GM10248 (cell line): ENCODE measurements around the gene H2AZ2.

ENCODE experiments used
- CTCF ChIA-PET: fragments of 300-600 bp; sonication (Branson Sonifier 250); formaldehyde crosslinking; extraction: SDS; loops from one replicate; lab custom pipeline; 2021; ENCODE audit warnings: antibody characterized with exemption; lab: Yijun Ruan, JAX
- POLR2A ChIA-PET: fragments of 350-650 bp; sonication (Branson Sonifier 250); formaldehyde crosslinking; extraction: SDS; loops from one replicate; lab custom pipeline; 2020; ENCODE audit warnings: antibody characterized with exemption; lab: Yijun Ruan, JAX
- DNase-seq: peaks from one replicate; pipeline ENCODE4 v3.0.0; 2012; ENCODE audit errors: extremely low spot score
- CTCF ChIP-seq: IDR thresholded peaks from 2 replicates; pipeline ENCODE4 v1.5.1; 2012; ENCODE audit warnings: mild to moderate bottlenecking, low read depth; ENCODE audit errors: extremely low read depth, missing control alignments, control extremely low read depth

The H2AZ2 gene

DNA sequence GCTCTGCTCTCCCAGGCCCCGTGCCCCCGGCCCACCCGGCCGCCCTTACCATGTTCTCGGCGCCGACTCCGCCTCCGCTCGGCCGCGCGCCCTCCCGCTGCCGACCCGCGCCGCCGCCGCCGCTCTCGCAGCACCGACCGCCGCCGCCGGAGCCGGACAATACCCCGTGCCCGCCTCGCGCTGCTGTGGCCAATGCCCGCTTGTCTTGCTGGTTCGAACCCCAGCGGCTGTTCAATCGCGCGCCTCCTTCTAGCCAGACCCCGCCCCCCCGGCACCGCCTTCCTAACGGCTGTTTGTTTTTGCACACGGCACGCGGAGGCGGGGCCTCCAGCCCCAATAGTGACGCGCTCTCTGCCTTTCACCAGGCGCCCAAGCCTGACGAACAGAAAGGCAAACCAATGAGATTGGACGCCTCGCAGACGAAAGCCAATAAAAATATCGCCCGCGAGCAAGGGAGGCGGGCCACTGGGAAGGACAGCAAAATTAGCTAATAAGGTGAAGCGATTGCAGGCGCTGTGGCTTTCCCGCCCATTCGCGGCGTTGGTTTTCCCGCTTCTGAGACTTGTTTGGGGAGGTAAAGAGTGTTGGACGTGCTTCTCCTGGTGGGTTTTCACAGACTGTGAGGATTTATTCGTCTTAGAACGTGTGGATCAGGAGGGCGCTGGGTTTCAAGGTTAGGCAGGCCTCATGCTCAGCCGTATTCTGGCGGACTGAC is at the start of gene H2AZ2:
H2AZ2 (minus strand) TSS at position 168 of the 715 bp plus-strand sequence; CDS start at position 52, 116 bp downstream.
- POLR2A ChIA-PET = interaction anchor here (0.6 to 1.2 kb wide), 7 partner anchors 10 to 746 kb away, joined by 3 to 5 read pairs (median 3); partner anchors contain the start of genes DDX56 and PURB
- CTCF ChIA-PET = interaction anchor here (0.7 to 14.8 kb wide), 36 partner anchors 10 to 288 kb away, joined by 3 to 158 read pairs (median 4); partner anchors contain the start of genes DDX56, PURB and TMED4
- peak; percentile 98 for DNase-seq
- no peak for TF ChIP-seq CTCF

DNA sequence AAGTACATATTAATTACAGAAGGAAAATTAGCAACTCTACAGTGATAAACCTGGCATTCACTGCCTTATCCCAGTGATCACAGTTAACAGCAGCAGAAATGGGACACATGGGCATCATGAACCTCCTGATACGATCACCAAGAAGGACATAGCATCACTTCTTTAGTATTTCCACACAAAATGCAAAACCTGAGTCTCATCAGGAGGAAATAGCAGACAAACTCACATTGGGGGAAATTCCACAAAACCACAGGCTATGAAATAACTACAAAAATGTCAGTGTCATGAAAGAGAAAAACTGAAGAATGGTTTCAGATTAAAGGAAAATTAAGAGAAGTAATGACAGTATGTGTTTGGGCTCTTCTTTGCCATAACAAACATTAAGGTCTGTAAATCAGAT is 49.4 kb upstream of the H2AZ2 start:
- ChIA-PET CTCF (no interaction called here), POLR2A (no interaction called here)
- no peak for DNase-seq
- TF ChIP-seq CTCF = no peak

DNA sequence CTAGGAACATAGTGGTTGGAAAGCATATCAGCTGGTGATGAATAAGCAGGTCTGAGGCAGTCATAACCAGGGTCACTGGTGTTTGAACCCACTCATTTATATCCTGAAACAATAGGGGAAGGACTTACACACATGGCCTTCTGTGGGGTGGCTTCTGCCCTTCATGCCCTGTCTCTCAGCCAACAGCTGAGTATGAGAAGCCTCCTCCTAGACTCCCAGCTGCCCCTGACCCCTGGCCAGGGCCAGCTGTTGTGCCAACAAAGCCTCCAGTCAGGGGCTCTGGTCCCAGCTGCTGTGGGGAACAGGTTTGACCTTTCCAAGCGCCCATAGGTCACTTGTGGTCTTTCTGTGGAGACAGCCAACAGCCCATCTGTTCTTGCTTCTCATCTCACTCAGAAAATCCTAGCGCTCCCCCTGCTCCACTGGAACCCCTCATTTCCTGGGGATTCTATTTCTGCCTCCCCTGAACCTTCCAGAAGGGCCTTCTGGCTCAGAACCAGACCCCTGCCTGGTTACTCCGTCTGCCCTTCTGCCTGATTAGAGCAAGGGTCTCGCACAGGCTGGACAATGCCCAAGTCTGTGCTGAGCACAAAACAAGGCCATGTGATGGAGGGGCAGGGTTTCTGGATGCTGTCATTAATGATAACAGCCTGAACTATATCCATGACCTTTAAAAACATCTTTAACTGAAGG is 47.1 kb upstream of the H2AZ2 start:
- no peak for DNase-seq
- CTCF ChIA-PET = interaction anchor here (0.7 to 1.3 kb wide), 3 partner anchors 9 to 38 kb away, joined by 3 to 6 read pairs (median 3); partner anchors contain the start of gene PURB

DNA sequence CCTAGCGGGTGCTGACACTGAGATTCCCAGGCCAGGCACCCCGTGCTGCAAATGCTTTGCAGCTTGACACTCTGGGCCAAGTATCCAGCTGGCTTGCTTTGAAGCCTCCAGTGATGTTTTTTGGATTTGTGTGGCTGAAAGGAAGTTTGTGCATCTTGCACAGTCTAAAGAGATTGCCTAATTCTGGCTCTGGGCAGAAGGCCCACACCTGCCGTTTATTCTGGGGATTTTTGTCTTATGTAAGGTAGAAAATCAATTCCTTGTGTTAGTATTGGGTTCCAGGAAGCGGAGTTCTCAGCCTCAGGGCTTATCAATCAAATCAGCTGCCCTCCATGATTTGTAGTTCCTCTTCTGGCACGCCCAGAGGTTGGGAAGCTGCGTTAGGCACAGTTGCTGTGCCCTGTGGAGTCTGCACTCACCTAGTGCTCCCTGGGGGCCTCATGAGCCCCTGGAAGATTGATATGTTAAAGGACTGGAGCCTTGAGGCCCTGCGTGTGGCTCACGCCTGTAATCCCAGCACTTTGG is 45.9 kb upstream of the H2AZ2 start:
- DNase-seq = no peak
- no peak for TF ChIP-seq CTCF
- ChIA-PET POLR2A (interaction anchor here (1.2 kb wide), 1 partner anchor 8 kb away, joined by 3 read pairs; no protein-coding TSS in a partner anchor), CTCF (no interaction called here)

More for the DNA sequence above, 47.1 kb upstream of the H2AZ2 start:
- no peak for TF ChIP-seq CTCF
- POLR2A ChIA-PET = interaction anchor here (0.9 to 1.2 kb wide), 2 partner anchors 9 to 47 kb away, joined by 3 read pairs; no protein-coding TSS in a partner anchor

- DNase-seq = no peak
- CTCF ChIA-PET = interaction anchor here (1.0 to 2.3 kb wide), 3 partner anchors 10 to 43 kb away, joined by 3 to 10 read pairs (median 4); no protein-coding TSS in a partner anchor
- POLR2A ChIA-PET = no interaction called here
- TF ChIP-seq CTCF = no peak
Observed at GRCh38 chr7:44891791-44892190, 43.9 kb upstream of the H2AZ2 start.

DNA sequence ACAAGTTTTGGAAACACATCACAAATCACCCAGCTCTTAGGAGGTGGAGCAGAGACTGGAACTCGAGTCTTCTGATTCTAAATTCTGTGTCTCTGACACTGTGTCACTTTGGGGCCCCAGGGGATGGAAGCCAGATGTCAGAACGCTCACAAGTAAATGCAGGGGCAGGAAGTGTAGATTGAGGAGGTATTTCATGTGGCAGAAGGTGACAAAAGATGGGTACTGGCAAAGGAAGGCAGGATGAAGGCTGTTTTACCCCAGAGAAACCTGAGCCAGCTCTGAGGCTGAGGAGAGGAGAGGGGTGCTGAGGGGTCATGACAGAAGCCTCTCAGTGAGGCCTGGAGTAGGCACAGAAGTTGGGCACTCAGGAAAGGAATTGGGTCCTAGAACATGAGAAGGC is 43.5 kb upstream of the H2AZ2 start:
- ChIA-PET POLR2A (no interaction called here), CTCF (interaction anchor here (1.5 to 2.3 kb wide), 2 partner anchors 9 to 34 kb away, joined by 4 to 10 read pairs; no protein-coding TSS in a partner anchor)
- no peak for TF ChIP-seq CTCF

More for the DNA sequence above, 43.5 kb upstream of the H2AZ2 start:
- DNase-seq = no peak
